ENCODE measurements around the gene DLEC1. TPM values are rescaled to one million over a fixed set of nuclear protein-coding genes. Genes with fewer than 3 reads are reported as not detected.

The DLEC1 gene
- total RNA-seq, 1 experiment from 2014 or later, result 0.81 TPM

DNA sequence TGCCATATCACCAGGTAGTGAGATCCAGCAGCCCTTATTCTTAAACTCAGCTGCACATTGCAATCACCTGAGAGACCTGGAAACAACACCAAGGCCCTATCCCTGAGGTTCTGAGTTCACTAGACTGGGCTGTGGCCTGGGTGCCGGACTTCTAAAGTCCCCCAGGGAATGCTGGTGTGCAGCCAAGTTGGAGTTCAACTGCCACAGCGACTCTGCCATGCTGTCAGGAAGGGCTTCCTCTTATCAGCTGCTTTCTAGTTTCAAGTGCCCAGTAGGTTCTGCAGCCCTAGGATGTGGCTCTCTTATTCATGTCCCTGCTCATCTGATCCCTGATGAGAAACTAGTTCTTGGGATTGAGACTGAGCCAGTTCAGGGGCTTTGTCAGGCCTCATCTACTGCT, 50.2 kb downstream of the DLEC1 start:
- ATAC-seq (no peak), DNase-seq (ENCODE audit: low spot score) (no peak)
- ChIA-PET POLR2A (no interaction called here), CTCF (no interaction called here)
- TF ChIP-seq, protein P1, sequence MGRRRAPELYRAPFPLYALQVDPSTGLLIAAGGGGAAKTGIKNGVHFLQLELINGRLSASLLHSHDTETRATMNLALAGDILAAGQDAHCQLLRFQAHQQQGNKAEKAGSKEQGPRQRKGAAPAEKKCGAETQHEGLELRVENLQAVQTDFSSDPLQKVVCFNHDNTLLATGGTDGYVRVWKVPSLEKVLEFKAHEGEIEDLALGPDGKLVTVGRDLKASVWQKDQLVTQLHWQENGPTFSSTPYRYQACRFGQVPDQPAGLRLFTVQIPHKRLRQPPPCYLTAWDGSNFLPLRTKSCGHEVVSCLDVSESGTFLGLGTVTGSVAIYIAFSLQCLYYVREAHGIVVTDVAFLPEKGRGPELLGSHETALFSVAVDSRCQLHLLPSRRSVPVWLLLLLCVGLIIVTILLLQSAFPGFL (CRISPR knock-in tag; IDR thresholded peaks at IDR 0.05; ENCODE audit: borderline replicate concordance), result no peak
- TF ChIP-seq, protein P2, sequence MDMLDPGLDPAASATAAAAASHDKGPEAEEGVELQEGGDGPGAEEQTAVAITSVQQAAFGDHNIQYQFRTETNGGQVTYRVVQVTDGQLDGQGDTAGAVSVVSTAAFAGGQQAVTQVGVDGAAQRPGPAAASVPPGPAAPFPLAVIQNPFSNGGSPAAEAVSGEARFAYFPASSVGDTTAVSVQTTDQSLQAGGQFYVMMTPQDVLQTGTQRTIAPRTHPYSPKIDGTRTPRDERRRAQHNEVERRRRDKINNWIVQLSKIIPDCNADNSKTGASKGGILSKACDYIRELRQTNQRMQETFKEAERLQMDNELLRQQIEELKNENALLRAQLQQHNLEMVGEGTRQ (CRISPR knock-in tag; IDR thresholded peaks at IDR 0.05), result no peak
- TF ChIP-seq NFYB (CRISPR knock-in tag; conservative IDR thresholded peaks at IDR 0.05; ENCODE audit: low read depth) (no peak), CBFB (CRISPR knock-in tag; IDR thresholded peaks at IDR 0.05; ENCODE audit: low read depth) (no peak), MXD4 (CRISPR knock-in tag; IDR thresholded peaks at IDR 0.05; ENCODE audit: borderline replicate concordance) (no peak), NR1H2 (CRISPR knock-in tag; IDR thresholded peaks at IDR 0.05) (no peak), NR3C1 (CRISPR knock-in tag; conservative IDR thresholded peaks at IDR 0.05; ENCODE audit: low read depth) (no peak), ZNF317 (CRISPR knock-in tag; IDR thresholded peaks at IDR 0.05; ENCODE audit: borderline replicate concordance, low read depth) (no peak), CREB1 (CRISPR knock-in tag; IDR thresholded peaks at IDR 0.05) (no peak), TCF7 (CRISPR knock-in tag; IDR thresholded peaks at IDR 0.05; ENCODE audit: low read depth) (no peak)
- TF ChIP-seq, protein P3, sequence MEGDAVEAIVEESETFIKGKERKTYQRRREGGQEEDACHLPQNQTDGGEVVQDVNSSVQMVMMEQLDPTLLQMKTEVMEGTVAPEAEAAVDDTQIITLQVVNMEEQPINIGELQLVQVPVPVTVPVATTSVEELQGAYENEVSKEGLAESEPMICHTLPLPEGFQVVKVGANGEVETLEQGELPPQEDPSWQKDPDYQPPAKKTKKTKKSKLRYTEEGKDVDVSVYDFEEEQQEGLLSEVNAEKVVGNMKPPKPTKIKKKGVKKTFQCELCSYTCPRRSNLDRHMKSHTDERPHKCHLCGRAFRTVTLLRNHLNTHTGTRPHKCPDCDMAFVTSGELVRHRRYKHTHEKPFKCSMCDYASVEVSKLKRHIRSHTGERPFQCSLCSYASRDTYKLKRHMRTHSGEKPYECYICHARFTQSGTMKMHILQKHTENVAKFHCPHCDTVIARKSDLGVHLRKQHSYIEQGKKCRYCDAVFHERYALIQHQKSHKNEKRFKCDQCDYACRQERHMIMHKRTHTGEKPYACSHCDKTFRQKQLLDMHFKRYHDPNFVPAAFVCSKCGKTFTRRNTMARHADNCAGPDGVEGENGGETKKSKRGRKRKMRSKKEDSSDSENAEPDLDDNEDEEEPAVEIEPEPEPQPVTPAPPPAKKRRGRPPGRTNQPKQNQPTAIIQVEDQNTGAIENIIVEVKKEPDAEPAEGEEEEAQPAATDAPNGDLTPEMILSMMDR (IDR thresholded peaks at IDR 0.05), result no peak
- TF ChIP-seq, protein P4, sequence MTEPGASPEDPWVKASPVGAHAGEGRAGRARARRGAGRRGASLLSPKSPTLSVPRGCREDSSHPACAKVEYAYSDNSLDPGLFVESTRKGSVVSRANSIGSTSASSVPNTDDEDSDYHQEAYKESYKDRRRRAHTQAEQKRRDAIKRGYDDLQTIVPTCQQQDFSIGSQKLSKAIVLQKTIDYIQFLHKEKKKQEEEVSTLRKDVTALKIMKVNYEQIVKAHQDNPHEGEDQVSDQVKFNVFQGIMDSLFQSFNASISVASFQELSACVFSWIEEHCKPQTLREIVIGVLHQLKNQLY (CRISPR knock-in tag; IDR thresholded peaks at IDR 0.05), result no peak
- TF ChIP-seq, protein P5, sequence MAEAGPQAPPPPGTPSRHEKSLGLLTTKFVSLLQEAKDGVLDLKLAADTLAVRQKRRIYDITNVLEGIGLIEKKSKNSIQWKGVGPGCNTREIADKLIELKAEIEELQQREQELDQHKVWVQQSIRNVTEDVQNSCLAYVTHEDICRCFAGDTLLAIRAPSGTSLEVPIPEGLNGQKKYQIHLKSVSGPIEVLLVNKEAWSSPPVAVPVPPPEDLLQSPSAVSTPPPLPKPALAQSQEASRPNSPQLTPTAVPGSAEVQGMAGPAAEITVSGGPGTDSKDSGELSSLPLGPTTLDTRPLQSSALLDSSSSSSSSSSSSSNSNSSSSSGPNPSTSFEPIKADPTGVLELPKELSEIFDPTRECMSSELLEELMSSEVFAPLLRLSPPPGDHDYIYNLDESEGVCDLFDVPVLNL (CRISPR knock-in tag; IDR thresholded peaks at IDR 0.05; ENCODE audit: borderline replicate concordance, low read depth), result no peak
- Mint-ChIP-seq H3K9me3 (peaks cover 8% of the 10 kb centered on the region), H3K36me3 (peaks cover 7% of the 10 kb centered on the region), H3K4me1 (no peaks in the 10 kb centered on the region), H3K4me3 (no peak overlapping the region), H3K27ac (no peak overlapping the region), H3K27me3 (ENCODE audit: low read depth) (peaks cover under 1% of the 10 kb centered on the region; the same call in 1 of the 2 replicates)

DNA sequence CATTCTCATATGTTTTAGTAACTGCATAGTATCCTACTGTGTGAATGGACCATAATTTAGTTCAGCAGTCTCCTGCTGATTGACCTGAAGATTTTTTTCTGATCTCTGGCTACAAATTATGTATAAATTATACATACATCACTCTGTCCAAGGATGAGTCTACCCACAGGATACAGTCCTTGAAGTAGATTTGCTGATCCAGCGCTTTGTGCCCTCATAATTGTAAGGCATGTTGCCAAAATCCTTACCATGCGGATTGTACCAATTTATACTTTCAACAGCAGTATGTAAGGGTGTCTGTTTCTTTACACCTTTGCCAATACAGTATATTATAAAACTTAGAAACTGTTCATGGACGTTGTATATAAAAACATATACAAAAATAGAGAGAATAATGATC, 51.4 kb downstream of the DLEC1 start:
- H3K36me3 Mint-ChIP-seq, result no peaks in the 10 kb centered on the region
- H3K27me3 Mint-ChIP-seq (ENCODE audit: low read depth), result no peaks in the 10 kb centered on the region; the same call in 1 of the 2 replicates
- H3K9me3 Mint-ChIP-seq, result no peaks in the 10 kb centered on the region; the same call in 1 of the 2 replicates
- H3K4me3 Mint-ChIP-seq, result no peak overlapping the region
- ATAC-seq, result no peak
- ChIA-PET POLR2A (no interaction called here), CTCF (no interaction called here)
- no peak overlapping the region for H3K27ac Mint-ChIP-seq
- H3K4me1 Mint-ChIP-seq, result no peaks in the 10 kb centered on the region
- DNase-seq (ENCODE audit: low spot score), result no peak
- TF ChIP-seq SMAD3 (CRISPR knock-in tag; IDR thresholded peaks at IDR 0.05; ENCODE audit: borderline replicate concordance) (no peak), TEAD1 (CRISPR knock-in tag; IDR thresholded peaks at IDR 0.05) (no peak), JUN (CRISPR knock-in tag; IDR thresholded peaks at IDR 0.05) (no peak), SP1 (CRISPR knock-in tag; conservative IDR thresholded peaks at IDR 0.05) (no peak), CBFB (CRISPR knock-in tag; IDR thresholded peaks at IDR 0.05; ENCODE audit: low read depth) (no peak)
- TF ChIP-seq, protein P1 (CRISPR knock-in tag; IDR thresholded peaks at IDR 0.05; ENCODE audit: borderline replicate concordance), result no peak
- TF ChIP-seq, protein P6, sequence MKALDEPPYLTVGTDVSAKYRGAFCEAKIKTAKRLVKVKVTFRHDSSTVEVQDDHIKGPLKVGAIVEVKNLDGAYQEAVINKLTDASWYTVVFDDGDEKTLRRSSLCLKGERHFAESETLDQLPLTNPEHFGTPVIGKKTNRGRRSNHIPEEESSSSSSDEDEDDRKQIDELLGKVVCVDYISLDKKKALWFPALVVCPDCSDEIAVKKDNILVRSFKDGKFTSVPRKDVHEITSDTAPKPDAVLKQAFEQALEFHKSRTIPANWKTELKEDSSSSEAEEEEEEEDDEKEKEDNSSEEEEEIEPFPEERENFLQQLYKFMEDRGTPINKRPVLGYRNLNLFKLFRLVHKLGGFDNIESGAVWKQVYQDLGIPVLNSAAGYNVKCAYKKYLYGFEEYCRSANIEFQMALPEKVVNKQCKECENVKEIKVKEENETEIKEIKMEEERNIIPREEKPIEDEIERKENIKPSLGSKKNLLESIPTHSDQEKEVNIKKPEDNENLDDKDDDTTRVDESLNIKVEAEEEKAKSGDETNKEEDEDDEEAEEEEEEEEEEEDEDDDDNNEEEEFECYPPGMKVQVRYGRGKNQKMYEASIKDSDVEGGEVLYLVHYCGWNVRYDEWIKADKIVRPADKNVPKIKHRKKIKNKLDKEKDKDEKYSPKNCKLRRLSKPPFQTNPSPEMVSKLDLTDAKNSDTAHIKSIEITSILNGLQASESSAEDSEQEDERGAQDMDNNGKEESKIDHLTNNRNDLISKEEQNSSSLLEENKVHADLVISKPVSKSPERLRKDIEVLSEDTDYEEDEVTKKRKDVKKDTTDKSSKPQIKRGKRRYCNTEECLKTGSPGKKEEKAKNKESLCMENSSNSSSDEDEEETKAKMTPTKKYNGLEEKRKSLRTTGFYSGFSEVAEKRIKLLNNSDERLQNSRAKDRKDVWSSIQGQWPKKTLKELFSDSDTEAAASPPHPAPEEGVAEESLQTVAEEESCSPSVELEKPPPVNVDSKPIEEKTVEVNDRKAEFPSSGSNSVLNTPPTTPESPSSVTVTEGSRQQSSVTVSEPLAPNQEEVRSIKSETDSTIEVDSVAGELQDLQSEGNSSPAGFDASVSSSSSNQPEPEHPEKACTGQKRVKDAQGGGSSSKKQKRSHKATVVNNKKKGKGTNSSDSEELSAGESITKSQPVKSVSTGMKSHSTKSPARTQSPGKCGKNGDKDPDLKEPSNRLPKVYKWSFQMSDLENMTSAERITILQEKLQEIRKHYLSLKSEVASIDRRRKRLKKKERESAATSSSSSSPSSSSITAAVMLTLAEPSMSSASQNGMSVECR (CRISPR knock-in tag; IDR thresholded peaks at IDR 0.05; ENCODE audit: borderline replicate concordance), result no peak
- TF ChIP-seq, protein P7, sequence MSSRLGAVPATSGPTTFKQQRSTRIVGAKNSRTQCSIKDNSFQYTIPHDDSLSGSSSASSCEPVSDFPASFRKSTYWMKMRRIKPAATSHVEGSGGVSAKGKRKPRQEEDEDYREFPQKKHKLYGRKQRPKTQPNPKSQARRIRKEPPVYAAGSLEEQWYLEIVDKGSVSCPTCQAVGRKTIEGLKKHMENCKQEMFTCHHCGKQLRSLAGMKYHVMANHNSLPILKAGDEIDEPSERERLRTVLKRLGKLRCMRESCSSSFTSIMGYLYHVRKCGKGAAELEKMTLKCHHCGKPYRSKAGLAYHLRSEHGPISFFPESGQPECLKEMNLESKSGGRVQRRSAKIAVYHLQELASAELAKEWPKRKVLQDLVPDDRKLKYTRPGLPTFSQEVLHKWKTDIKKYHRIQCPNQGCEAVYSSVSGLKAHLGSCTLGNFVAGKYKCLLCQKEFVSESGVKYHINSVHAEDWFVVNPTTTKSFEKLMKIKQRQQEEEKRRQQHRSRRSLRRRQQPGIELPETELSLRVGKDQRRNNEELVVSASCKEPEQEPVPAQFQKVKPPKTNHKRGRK (CRISPR knock-in tag; IDR thresholded peaks at IDR 0.05; ENCODE audit: borderline replicate concordance), result no peak
- TF ChIP-seq, protein P8, sequence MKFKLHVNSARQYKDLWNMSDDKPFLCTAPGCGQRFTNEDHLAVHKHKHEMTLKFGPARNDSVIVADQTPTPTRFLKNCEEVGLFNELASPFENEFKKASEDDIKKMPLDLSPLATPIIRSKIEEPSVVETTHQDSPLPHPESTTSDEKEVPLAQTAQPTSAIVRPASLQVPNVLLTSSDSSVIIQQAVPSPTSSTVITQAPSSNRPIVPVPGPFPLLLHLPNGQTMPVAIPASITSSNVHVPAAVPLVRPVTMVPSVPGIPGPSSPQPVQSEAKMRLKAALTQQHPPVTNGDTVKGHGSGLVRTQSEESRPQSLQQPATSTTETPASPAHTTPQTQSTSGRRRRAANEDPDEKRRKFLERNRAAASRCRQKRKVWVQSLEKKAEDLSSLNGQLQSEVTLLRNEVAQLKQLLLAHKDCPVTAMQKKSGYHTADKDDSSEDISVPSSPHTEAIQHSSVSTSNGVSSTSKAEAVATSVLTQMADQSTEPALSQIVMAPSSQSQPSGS (CRISPR knock-in tag; IDR thresholded peaks at IDR 0.05; ENCODE audit: borderline replicate concordance, low read depth), result no peak

All from WTC11 (cell line).